HepG2 (cell line): ENCODE data around the gene ARHGEF40. TPM values are rescaled to one million over a fixed set of nuclear protein-coding genes. Genes with fewer than 3 reads are reported as not detected.

ENCODE experiments used
- ARID2 ChIP-seq: sonication (generic); formaldehyde crosslinking; IDR thresholded peaks from 2 replicates; pipeline ENCODE4 v1.8.1; 2022; ENCODE audit warnings: mild to moderate bottlenecking, missing genetic modification reagents, borderline replicate concordance
- FOXA3 ChIP-seq: IDR thresholded peaks from 2 replicates; pipeline ENCODE4 v1.6.1; 2016; ENCODE audit warnings: missing genetic modification reagents, missing compliant biosample characterization
- HDAC6 ChIP-seq: fragments of 200-600 bp; sonication (generic); IDR thresholded peaks from 2 replicates; pipeline ENCODE4 v1.7.0; 2017; ENCODE audit warnings: mild to moderate bottlenecking, antibody characterized with exemption, low read length, low read depth
- HOXA9 ChIP-seq: sonication (generic); formaldehyde crosslinking; IDR thresholded peaks from 2 replicates; pipeline ENCODE4 v1.8.1; 2022; ENCODE audit warnings: missing genetic modification reagents, mild to moderate bottlenecking, moderate library complexity, borderline replicate concordance
- IRF2 ChIP-seq: IDR thresholded peaks from 2 replicates; pipeline ENCODE4 v1.6.1; 2018; ENCODE audit warnings: missing genetic modification reagents, missing compliant biosample characterization
- NFE2L2 ChIP-seq: fragments of 150-350 bp; IDR thresholded peaks from 2 replicates; pipeline ENCODE4 v1.6.1; 2014; ENCODE audit warnings: low read length
- NONO ChIP-seq, 2 experiments: fragments of 450-650 bp in 1 of 2; sonication (generic) in 1 of 2; formaldehyde crosslinking in 1 of 2; IDR thresholded peaks in 1 of 2; conservative IDR thresholded peaks in 1 of 2; 2 replicates each; pipeline versions ENCODE4 v1.6.1 to v1.8.0; 2017 to 2022; ENCODE audit warnings: mild to moderate bottlenecking in 1 of 2, missing genetic modification reagents in 1 of 2, moderate library complexity in 1 of 2
- NR1H2 ChIP-seq: sonication (generic); formaldehyde crosslinking; IDR thresholded peaks from 2 replicates; pipeline ENCODE4 v1.8.1; 2022; ENCODE audit warnings: low read depth, missing genetic modification reagents, borderline replicate concordance
- PAF1 ChIP-seq: IDR thresholded peaks from 2 replicates; pipeline ENCODE4 v1.6.1; 2016; ENCODE audit warnings: missing genetic modification reagents, missing compliant biosample characterization
- PCBP2 ChIP-seq: fragments of 200-400 bp; formaldehyde crosslinking; optimal IDR thresholded peaks from 2 replicates; pipeline ENCODE3; 2018; ENCODE audit warnings: low read length, low read depth; ENCODE audit not compliant: poor library complexity, severe bottlenecking
- PLRG1 ChIP-seq: fragments of 450-650 bp; conservative IDR thresholded peaks from 2 replicates; pipeline ENCODE4 v1.6.1; 2016
- SMAD3 ChIP-seq: sonication (generic); formaldehyde crosslinking; IDR thresholded peaks from 2 replicates; pipeline ENCODE4 v1.4.0; 2020; ENCODE audit warnings: missing genetic modification reagents
- TBL1XR1 ChIP-seq: fragments of 150-350 bp; IDR thresholded peaks from 2 replicates; pipeline ENCODE4 v1.6.1; 2014; ENCODE audit warnings: borderline replicate concordance, low read length; ENCODE audit not compliant: partially characterized antibody
- ZBTB7B ChIP-seq: sonication (generic); formaldehyde crosslinking; IDR thresholded peaks from 2 replicates; pipeline ENCODE4 v1.4.0; 2020; ENCODE audit warnings: missing genetic modification reagents
- ZNF136 ChIP-seq: sonication (generic); formaldehyde crosslinking; IDR thresholded peaks from 2 replicates; pipeline ENCODE4 v1.8.1; 2022; ENCODE audit warnings: low read depth, mild to moderate bottlenecking, moderate library complexity, missing genetic modification reagents
- ZNF3 ChIP-seq: IDR thresholded peaks from 2 replicates; pipeline ENCODE4 v1.7.0; 2017; ENCODE audit warnings: inconsistent platforms
- ZNF501 ChIP-seq: sonication (generic); formaldehyde crosslinking; IDR thresholded peaks from 2 replicates; pipeline ENCODE4 v1.5.1; 2020; ENCODE audit warnings: mild to moderate bottlenecking, moderate library complexity, missing genetic modification reagents
- ZNF75D ChIP-seq: sonication (generic); formaldehyde crosslinking; IDR thresholded peaks from 2 replicates; pipeline ENCODE4 v1.8.1; 2023; ENCODE audit warnings: missing genetic modification reagents, mild to moderate bottlenecking, borderline replicate concordance
- ZNF780A ChIP-seq: sonication (generic); formaldehyde crosslinking; IDR thresholded peaks from 2 replicates; pipeline ENCODE4 v1.8.0; 2022; ENCODE audit warnings: mild to moderate bottlenecking, missing genetic modification reagents, moderate library complexity
- polyA plus RNA-seq, 8 experiments: library from polyadenylated mRNA; depleted of rRNA in 3 of 8; stranded (reverse) in 7 of 8; unstranded in 1 of 8; fragments of >200 nt; fragmentation: Illumina TruSeq in 4 of 8; extraction: Trizol in 4 of 8; gene quantifications; 2 replicates each; pipeline versions ENCODE4 v1.2.1 to v1.2.3, GENCODE V29; 2011 to 2016; ENCODE audit warnings: low read depth in 4 of 8, missing spikeins in 1 of 8, mixed read lengths in 1 of 8; ENCODE audit not compliant: insufficient read depth in 1 of 8
- total RNA-seq, 5 experiments: library from RNA; depleted of rRNA; stranded (reverse); fragments of >200 nt; fragmentation: Illumina TruSeq; extraction: Trizol; gene quantifications; 2 replicates each; pipeline ENCODE4 v1.2.3, GENCODE V29; 2016; ENCODE audit warnings: low read depth in 1 of 5
- TF ChIP-seq, protein P1 (sequence below): sonication (generic); formaldehyde crosslinking; conservative IDR thresholded peaks from 2 replicates; pipeline ENCODE4 v1.5.0; 2020; ENCODE audit warnings: missing genetic modification reagents
- TF ChIP-seq, protein P2 (sequence below): sonication (generic); formaldehyde crosslinking; IDR thresholded peaks from 2 replicates; pipeline ENCODE4 v1.5.0; 2020; ENCODE audit warnings: mild to moderate bottlenecking, missing genetic modification reagents, borderline replicate concordance
- TF ChIP-seq, protein P3 (sequence below): sonication (generic); formaldehyde crosslinking; IDR thresholded peaks from 2 replicates; pipeline ENCODE4 v1.8.0; 2022; ENCODE audit warnings: mild to moderate bottlenecking, missing genetic modification reagents, moderate library complexity
- TF ChIP-seq, protein P4 (sequence below): IDR thresholded peaks from 2 replicates; pipeline ENCODE4 v1.6.1; 2018; ENCODE audit warnings: missing genetic modification reagents

Gene ARHGEF40
- total and polyA plus RNA-seq, 2 of the 13 experiments (the other 11 are each of a cell fraction or from before 2014, with no cell fraction given): 28.1 to 78.1 TPM

DNA sequence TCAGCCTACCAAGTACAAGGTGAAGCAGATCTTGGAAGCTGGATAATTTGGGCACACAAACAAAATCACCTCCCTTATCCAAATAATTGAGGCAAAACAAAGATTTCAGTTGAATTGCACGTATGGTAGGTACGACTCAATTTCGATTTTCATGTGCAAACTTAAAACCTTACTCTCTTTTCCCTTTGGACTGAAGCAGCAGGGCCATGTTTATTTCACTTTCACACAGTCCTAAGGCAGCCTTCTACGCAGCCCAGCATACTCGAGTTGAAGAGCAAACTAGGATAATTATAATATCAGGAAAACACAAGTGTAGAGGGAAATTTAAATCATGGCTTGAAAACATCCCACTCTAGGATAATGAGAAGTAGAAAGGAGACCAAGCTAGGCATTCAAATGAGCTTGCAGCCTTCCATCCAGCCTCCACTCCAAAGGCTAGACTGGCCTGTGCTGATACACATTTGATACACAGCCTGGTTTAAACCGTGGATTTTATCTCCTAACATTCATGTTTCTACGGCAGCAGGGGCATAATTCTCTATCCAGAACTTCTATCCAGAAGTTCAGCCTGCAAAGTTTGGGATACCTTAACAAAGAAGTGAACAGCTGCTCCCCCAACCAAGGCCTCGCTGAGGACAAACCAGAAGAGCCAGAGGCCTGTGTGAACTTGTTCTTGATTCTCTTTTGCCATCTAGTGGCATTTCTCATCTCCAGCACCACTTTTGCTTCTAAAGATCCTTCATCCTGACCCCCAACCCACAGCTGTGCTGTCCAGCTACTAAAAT is 30.3 kb upstream of the ARHGEF40 start (continued):
- TF ChIP-seq, protein P1, sequence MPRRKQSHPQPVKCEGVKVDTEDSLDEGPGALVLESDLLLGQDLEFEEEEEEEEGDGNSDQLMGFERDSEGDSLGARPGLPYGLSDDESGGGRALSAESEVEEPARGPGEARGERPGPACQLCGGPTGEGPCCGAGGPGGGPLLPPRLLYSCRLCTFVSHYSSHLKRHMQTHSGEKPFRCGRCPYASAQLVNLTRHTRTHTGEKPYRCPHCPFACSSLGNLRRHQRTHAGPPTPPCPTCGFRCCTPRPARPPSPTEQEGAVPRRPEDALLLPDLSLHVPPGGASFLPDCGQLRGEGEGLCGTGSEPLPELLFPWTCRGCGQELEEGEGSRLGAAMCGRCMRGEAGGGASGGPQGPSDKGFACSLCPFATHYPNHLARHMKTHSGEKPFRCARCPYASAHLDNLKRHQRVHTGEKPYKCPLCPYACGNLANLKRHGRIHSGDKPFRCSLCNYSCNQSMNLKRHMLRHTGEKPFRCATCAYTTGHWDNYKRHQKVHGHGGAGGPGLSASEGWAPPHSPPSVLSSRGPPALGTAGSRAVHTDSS (CRISPR knock-in tag): no peak
- TF ChIP-seq, protein P2, sequence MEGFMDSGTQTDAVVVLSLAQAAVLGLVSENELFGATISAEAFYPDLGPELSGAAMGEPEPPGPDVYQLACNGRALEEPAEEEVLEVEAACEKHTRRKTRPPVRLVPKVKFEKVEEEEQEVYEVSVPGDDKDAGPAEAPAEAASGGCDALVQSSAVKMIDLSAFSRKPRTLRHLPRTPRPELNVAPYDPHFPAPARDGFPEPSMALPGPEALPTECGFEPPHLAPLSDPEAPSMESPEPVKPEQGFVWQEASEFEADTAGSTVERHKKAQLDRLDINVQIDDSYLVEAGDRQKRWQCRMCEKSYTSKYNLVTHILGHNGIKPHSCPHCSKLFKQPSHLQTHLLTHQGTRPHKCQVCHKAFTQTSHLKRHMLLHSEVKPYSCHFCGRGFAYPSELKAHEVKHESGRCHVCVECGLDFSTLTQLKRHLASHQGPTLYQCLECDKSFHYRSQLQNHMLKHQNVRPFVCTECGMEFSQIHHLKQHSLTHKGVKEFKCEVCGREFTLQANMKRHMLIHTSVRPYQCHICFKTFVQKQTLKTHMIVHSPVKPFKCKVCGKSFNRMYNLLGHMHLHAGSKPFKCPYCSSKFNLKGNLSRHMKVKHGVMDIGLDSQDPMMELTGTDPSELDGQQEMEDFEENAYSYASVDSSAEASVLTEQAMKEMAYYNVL: peak; percentile 38; the same call in 1 of the 2 replicates
- TF ChIP-seq ARID2: no peak
- peak; percentile 40; the same call in 1 of the 2 replicates for TF ChIP-seq IRF2 (CRISPR knock-in tag)
- no peak for TF ChIP-seq ZNF136
- no peak for TF ChIP-seq HOXA9 (CRISPR knock-in tag)
- TF ChIP-seq, protein P3, sequence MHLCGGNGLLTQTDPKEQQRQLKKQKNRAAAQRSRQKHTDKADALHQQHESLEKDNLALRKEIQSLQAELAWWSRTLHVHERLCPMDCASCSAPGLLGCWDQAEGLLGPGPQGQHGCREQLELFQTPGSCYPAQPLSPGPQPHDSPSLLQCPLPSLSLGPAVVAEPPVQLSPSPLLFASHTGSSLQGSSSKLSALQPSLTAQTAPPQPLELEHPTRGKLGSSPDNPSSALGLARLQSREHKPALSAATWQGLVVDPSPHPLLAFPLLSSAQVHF: no peak
- peak; percentile 37; the same call in 1 of the 2 replicates for TF ChIP-seq SMAD3 (CRISPR knock-in tag)
- no peak for TF ChIP-seq ZNF3 (CRISPR knock-in tag)
- TF ChIP-seq ZBTB7B (CRISPR knock-in tag): no peak
- no peak for TF ChIP-seq ZNF780A
- peak; percentile 26; the same call in 1 of the 2 replicates for TF ChIP-seq FOXA3 (CRISPR knock-in tag)
- TF ChIP-seq, protein P4, sequence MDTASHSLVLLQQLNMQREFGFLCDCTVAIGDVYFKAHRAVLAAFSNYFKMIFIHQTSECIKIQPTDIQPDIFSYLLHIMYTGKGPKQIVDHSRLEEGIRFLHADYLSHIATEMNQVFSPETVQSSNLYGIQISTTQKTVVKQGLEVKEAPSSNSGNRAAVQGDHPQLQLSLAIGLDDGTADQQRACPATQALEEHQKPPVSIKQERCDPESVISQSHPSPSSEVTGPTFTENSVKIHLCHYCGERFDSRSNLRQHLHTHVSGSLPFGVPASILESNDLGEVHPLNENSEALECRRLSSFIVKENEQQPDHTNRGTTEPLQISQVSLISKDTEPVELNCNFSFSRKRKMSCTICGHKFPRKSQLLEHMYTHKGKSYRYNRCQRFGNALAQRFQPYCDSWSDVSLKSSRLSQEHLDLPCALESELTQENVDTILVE (CRISPR knock-in tag): no peak
- no peak for TF ChIP-seq ZNF75D (CRISPR knock-in tag)
- TF ChIP-seq NR1H2 (CRISPR knock-in tag): no peak
- TF ChIP-seq TBL1XR1: peak; percentile 59
- no peak for TF ChIP-seq HDAC6
- TF ChIP-seq PCBP2: no peak
- 0 out of 2 replicates have a peak, but pooled peaks have one; percentile 49 for TF ChIP-seq ZNF501 (CRISPR knock-in tag)
- TF ChIP-seq NONO (IDR thresholded peaks at IDR 0.05): no peak
- no peak for TF ChIP-seq NONO (CRISPR knock-in tag; conservative IDR thresholded peaks at IDR 0.05)
- no peak for TF ChIP-seq NFE2L2
- TF ChIP-seq PAF1 (CRISPR knock-in tag): no peak
- no peak for TF ChIP-seq PLRG1
